Natural killer cell (primary cell): ENCODE measurements around the gene ZNF318. TPM values are rescaled to one million over a fixed set of nuclear protein-coding genes. Genes with fewer than 3 reads are reported as not detected.

Experiments
- ATAC-seq, 3 donors: fragments of 150-1000 bp in 2 of 3; fragments of 200-7000 bp in 1 of 3; cut with Tn5 transposase; 1 replicate in 1 of 3; 2 replicates in 2 of 3; pipeline ENCODE4 v1.10.0; 2021; ENCODE audit warnings: mild to moderate bottlenecking in 2 of 3, moderate library complexity in 2 of 3
- DNase-seq, 2 donors: peaks; one replicate each; pipeline versions ENCODE4 v3.0.0 to v3.0.0-alpha.2; 2013 to 2021; ENCODE audit warnings: mixed read lengths in 1 of 2
- H3K27ac ChIP-seq: one replicate; pipeline ENCODE4 v1.5.1; 2013; ENCODE audit warnings: mild to moderate bottlenecking, low read length
- H3K27me3 ChIP-seq: one replicate; pipeline ENCODE4 v1.6.1; 2013; ENCODE audit warnings: low read length; ENCODE audit not compliant: control insufficient read depth, insufficient read depth
- H3K36me3 ChIP-seq: one replicate; pipeline ENCODE4 v1.6.1; 2013; ENCODE audit warnings: low read length; ENCODE audit not compliant: control insufficient read depth, insufficient read depth
- H3K4me1 ChIP-seq: one replicate; pipeline ENCODE4 v1.6.1; 2013; ENCODE audit warnings: low read length; ENCODE audit not compliant: control insufficient read depth, insufficient read depth
- H3K4me3 ChIP-seq: one replicate; pipeline ENCODE4 v1.5.1; 2013; ENCODE audit warnings: low read length
- H3K9me3 ChIP-seq: one replicate; pipeline ENCODE4 v1.6.1; 2013; ENCODE audit warnings: low read length; ENCODE audit not compliant: control insufficient read depth, insufficient read depth
- H3K27ac Mint-ChIP-seq, 2 donors: one replicate each; pipeline ENCODE4 v1.8.0; 2022; ENCODE audit warnings: mild to moderate bottlenecking in 2 of 2, mixed read lengths in 2 of 2, moderate library complexity in 1 of 2
- H3K27me3 Mint-ChIP-seq, 2 donors: one replicate each; pipeline ENCODE4 v1.8.0; 2022; ENCODE audit warnings: low read depth in 2 of 2, mixed read lengths in 2 of 2
- H3K36me3 Mint-ChIP-seq: one replicate; pipeline ENCODE4 v1.8.0; 2022; ENCODE audit warnings: mixed read lengths
- H3K4me1 Mint-ChIP-seq, 2 donors: one replicate each; pipeline ENCODE4 v1.8.0; 2022; ENCODE audit warnings: mixed read lengths in 2 of 2
- H3K4me3 Mint-ChIP-seq: one replicate; pipeline ENCODE4 v1.8.0; 2022; ENCODE audit warnings: mild to moderate bottlenecking, moderate library complexity, mixed read lengths
- H3K9me3 Mint-ChIP-seq, 2 donors: one replicate each; pipeline ENCODE4 v1.8.0; 2022; ENCODE audit warnings: mixed read lengths in 2 of 2
- WGBS: methylation state at CpG from one replicate; pipeline ENCODE4 v1.1.7; 2013; ENCODE audit warnings: missing lambda C conversion rate; ENCODE audit not compliant: insufficient coverage; 5-methylcytosine and 5-hydroxymethylcytosine counted together
- intact Hi-C: fragments of 100-400 bp; cut with micrococcal nuclease; formaldehyde crosslinking; loops from one replicate; pipeline ENCODE4 v1.14.2; 2022
- total RNA-seq, 4 donors: library from RNA; stranded (reverse); fragments of 120-200 nt in 1 of 4; gene quantifications; one replicate each; pipeline versions ENCODE4 v1.2.3 to v1.2.4, GENCODE V29; 2013 to 2022
- TF ChIP-seq, protein P1 (sequence below): fragments of 200-600 bp; IDR thresholded peaks from one replicate; pipeline ENCODE4 v1.8.0; 2022; ENCODE audit warnings: antibody characterized with exemption

ZNF318 gene
- total RNA-seq, 3 donors from 2014 or later (not counting 1 experiment from before 2014, with no cell fraction given) = 34.6 to 45.9 (median 43.0) TPM

DNA sequence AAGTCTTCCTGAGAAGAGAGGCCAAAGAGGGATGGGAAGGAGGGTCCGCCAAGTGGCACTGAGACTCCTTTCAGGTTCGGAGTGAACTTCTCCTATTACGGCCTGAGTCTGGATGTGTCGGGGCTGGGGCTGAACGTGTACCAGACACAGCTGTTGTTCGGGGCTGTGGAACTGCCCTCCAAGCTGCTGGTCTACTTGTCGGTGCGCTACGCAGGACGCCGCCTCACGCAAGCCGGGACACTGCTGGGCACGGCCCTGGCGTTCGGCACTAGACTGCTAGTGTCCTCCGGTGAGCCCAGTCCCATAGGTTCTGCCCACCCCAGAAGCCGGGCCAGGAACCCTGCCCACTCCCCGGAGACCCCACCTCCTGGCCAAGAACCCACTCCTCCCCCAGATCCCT, 67.3 kb downstream of the ZNF318 start:
- Mint-ChIP-seq H3K9me3 (no peaks in the 10 kb centered on the region), H3K4me3 (no peak overlapping the region), H3K27me3 (no peaks in the 10 kb centered on the region), H3K36me3 (no peaks in the 10 kb centered on the region), H3K27ac (no peak overlapping the region), H3K4me1 (no peaks in the 10 kb centered on the region)
- ATAC-seq (no peak), DNase-seq (no peak)
- H3K27ac ChIP-seq = no peak overlapping the region
- H3K27me3 ChIP-seq = peaks cover 3% of the 10 kb centered on the region
- no peaks in the 10 kb centered on the region for H3K36me3 ChIP-seq
- TF ChIP-seq, protein P1, sequence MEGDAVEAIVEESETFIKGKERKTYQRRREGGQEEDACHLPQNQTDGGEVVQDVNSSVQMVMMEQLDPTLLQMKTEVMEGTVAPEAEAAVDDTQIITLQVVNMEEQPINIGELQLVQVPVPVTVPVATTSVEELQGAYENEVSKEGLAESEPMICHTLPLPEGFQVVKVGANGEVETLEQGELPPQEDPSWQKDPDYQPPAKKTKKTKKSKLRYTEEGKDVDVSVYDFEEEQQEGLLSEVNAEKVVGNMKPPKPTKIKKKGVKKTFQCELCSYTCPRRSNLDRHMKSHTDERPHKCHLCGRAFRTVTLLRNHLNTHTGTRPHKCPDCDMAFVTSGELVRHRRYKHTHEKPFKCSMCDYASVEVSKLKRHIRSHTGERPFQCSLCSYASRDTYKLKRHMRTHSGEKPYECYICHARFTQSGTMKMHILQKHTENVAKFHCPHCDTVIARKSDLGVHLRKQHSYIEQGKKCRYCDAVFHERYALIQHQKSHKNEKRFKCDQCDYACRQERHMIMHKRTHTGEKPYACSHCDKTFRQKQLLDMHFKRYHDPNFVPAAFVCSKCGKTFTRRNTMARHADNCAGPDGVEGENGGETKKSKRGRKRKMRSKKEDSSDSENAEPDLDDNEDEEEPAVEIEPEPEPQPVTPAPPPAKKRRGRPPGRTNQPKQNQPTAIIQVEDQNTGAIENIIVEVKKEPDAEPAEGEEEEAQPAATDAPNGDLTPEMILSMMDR = no peak
- 91% methylated on average over 19 of the region's 19 CpGs for WGBS
- H3K4me1 ChIP-seq = no peaks in the 10 kb centered on the region
- no peaks in the 10 kb centered on the region for H3K9me3 ChIP-seq
- intact Hi-C loops = no loop called here
- H3K4me3 ChIP-seq = no peak overlapping the region

DNA sequence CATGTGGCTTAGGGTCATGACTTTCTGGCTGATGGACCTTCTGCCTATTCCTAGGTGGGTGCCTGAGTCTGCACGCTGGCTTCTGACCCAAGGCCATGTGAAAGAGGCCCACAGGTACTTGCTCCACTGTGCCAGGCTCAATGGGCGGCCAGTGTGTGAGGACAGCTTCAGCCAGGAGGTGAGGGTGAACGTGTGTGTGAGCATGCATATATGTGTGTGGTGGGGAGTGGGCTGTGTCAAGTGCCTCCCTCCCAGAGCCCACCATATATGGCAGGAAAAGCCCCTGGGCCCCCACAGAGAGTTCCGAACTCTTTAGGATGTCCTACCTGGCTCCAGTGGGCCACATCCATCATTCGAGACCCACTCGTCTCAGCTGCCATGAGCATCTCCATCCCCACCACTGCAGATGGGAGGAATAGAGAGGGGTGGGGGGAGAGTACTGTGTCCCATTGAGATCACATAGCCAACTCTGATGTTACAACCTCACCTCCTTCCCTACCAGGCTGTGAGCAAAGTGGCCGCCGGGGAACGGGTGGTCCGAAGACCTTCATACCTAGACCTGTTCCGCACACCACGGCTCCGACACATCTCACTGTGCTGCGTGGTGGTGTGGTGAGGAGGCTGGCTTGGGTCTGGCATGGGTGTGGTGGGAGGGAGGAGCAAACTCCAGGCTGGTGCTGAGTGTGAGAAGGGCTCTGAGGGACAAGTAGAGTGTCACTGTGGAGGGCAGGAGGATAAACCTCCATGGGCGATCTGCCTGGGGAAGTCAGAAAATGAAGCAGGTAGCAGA, 68.2 kb downstream of the ZNF318 start:
- no peak for ATAC-seq
- H3K27ac Mint-ChIP-seq = no peak overlapping the region
- Histone ChIP-seq H3K4me1 (no peaks in the 10 kb centered on the region), H3K36me3 (no peaks in the 10 kb centered on the region), H3K4me3 (no peak overlapping the region), H3K9me3 (no peaks in the 10 kb centered on the region), H3K27me3 (peaks cover 3% of the 10 kb centered on the region), H3K27ac (no peak overlapping the region)
- H3K4me3 Mint-ChIP-seq = no peak overlapping the region
- no peaks in the 10 kb centered on the region for H3K36me3 Mint-ChIP-seq
- no peaks in the 10 kb centered on the region for H3K9me3 Mint-ChIP-seq
- no peak for DNase-seq
- peaks cover 0 to 2% of the 10 kb centered on the region in 2 donors for H3K27me3 Mint-ChIP-seq
- intact Hi-C loops = no loop called here
- 87% methylated on average over 14 of the region's 15 CpGs for WGBS
- TF ChIP-seq, protein P1 = no peak
- H3K4me1 Mint-ChIP-seq = no peaks in the 10 kb centered on the region

DNA sequence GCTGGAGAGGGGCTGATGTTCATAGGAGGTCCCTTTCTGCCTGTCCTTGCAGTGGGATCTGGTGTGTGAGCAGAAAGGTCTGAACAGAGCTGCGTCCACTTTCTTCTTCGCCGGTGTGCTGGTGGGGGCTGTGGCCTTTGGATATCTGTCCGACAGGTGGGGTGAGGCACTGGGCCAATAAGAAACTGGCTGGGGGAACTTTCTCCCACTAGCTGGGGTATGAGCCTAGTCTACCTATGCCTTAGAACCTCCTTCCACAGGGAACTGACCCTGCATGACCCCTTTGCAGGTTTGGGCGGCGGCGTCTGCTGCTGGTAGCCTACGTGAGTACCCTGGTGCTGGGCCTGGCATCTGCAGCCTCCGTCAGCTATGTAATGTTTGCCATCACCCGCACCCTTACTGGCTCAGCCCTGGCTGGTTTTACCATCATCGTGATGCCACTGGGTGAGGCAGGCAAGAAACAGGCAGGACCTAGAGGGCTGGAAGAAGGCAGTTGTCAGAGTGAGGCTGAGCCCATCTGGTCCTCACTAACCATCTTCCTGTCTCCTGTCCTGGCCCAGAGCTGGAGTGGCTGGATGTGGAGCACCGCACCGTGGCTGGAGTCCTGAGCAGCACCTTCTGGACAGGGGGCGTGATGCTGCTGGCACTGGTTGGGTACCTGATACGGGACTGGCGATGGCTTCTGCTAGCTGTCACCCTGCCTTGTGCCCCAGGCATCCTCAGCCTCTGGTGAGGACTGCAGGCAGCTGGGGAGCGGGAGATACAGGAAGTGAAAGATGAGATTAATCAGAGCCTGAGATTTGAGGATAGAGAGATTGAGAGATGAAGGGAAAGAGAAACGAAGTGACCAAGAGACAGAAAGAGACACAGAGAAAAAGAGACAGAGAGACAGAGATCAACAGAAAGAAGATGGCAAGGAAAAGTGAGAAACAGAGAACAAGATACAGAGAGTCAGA, 69.8 kb downstream of the ZNF318 start:
- no peaks in the 10 kb centered on the region for H3K9me3 ChIP-seq
- peaks cover 3% of the 10 kb centered on the region for H3K27me3 ChIP-seq
- H3K27ac Mint-ChIP-seq = no peak overlapping the region
- H3K4me3 ChIP-seq = no peak overlapping the region
- no peak for DNase-seq
- no peaks in the 10 kb centered on the region for H3K9me3 Mint-ChIP-seq
- no peak overlapping the region for H3K4me3 Mint-ChIP-seq
- peaks cover 0 to 2% of the 10 kb centered on the region in 2 donors for H3K27me3 Mint-ChIP-seq
- no peaks in the 10 kb centered on the region for H3K36me3 Mint-ChIP-seq
- ATAC-seq = no peak
- H3K4me1 Mint-ChIP-seq = no peaks in the 10 kb centered on the region
- TF ChIP-seq, protein P1 = no peak
- intact Hi-C loops = no loop called here
- H3K4me1 ChIP-seq = no peaks in the 10 kb centered on the region
- 89% methylated on average over 18 of the region's 18 CpGs for WGBS
- no peaks in the 10 kb centered on the region for H3K36me3 ChIP-seq
- no peak overlapping the region for H3K27ac ChIP-seq
